K562 (cell line): ENCODE data around the gene EPHA2. TPM values are rescaled to one million over a fixed set of nuclear protein-coding genes. Genes with fewer than 3 reads are reported as not detected.

ENCODE experiments used
- CAMTA2 ChIP-seq: fragments of 250-450 bp; sonication (Bioruptor Pico); conservative IDR thresholded peaks from 2 replicates; pipeline ENCODE4 v1.5.1; 2022
- FOS ChIP-seq: IDR thresholded peaks from 3 replicates; pipeline ENCODE4 v1.6.1; 2011; ENCODE audit not compliant: insufficient read length; ENCODE audit errors: extremely low read depth
- FOXA1 ChIP-seq: fragments of 450-650 bp; IDR thresholded peaks from 2 replicates; pipeline ENCODE4 v1.6.1; 2016; ENCODE audit warnings: mild to moderate bottlenecking, borderline replicate concordance
- GTF2A2 ChIP-seq: IDR thresholded peaks from 2 replicates; pipeline ENCODE4 v1.6.1; 2016; ENCODE audit warnings: mild to moderate bottlenecking, missing genetic modification characterization, missing compliant biosample characterization
- JUND ChIP-seq, 2 experiments: IDR thresholded peaks; 2 replicates in 1 of 2; 3 replicates in 1 of 2; pipeline ENCODE4 v1.6.1; 2011; ENCODE audit warnings: borderline replicate concordance in 2 of 2, low read depth in 2 of 2, low read length in 2 of 2, improper control_type of control experiment in 1 of 2, missing biosample characterization in 1 of 2, missing genetic modification characterization in 1 of 2, missing genetic modification reagents in 1 of 2
- MED1 ChIP-seq: sonication (generic); formaldehyde crosslinking; IDR thresholded peaks from 2 replicates; pipeline ENCODE4 v1.8.1; 2023; ENCODE audit warnings: missing genetic modification reagents, borderline replicate concordance
- MLX ChIP-seq, 2 experiments: fragments of 450-650 bp in 1 of 2; sonication (generic) in 1 of 2; formaldehyde crosslinking; conservative IDR thresholded peaks; 2 replicates each; pipeline versions ENCODE4 v1.4.0 to v1.8.1; 2020 to 2022; ENCODE audit warnings: mild to moderate bottlenecking in 1 of 2, missing genetic modification reagents in 1 of 2
- MTA1 ChIP-seq: fragments of 450-650 bp; IDR thresholded peaks from 2 replicates; pipeline ENCODE4 v1.6.1; 2017; ENCODE audit warnings: borderline replicate concordance
- NFE2 ChIP-seq: IDR thresholded peaks from 2 replicates; pipeline ENCODE4 v1.6.1; 2014; ENCODE audit warnings: antibody characterized with exemption, low read depth
- NFE2L1 ChIP-seq: fragments of 450-650 bp; IDR thresholded peaks from 2 replicates; pipeline ENCODE4 v1.6.1; 2016; ENCODE audit warnings: missing genetic modification characterization, low read depth, mild to moderate bottlenecking, missing compliant biosample characterization, moderate library complexity, borderline replicate concordance
- NFRKB ChIP-seq: fragments of 450-650 bp; IDR thresholded peaks from 2 replicates; pipeline ENCODE4 v1.6.1; 2016; ENCODE audit warnings: low read depth
- RBM39 ChIP-seq: fragments of 200-400 bp; formaldehyde crosslinking; optimal IDR thresholded peaks from 2 replicates; pipeline ENCODE3; 2018; ENCODE audit warnings: low read depth, low read length
- SMARCA4 ChIP-seq: fragments of 450-650 bp; IDR thresholded peaks from 2 replicates; pipeline ENCODE4 v1.6.1; 2016
- TAF15 ChIP-seq: fragments of 200-400 bp; formaldehyde crosslinking; IDR thresholded peaks from 2 replicates; pipeline ENCODE4 v1.6.1; 2017; ENCODE audit warnings: mild to moderate bottlenecking, low read depth, low read length, moderate library complexity
- TARDBP ChIP-seq: fragments of 450-650 bp; IDR thresholded peaks from 2 replicates; pipeline ENCODE4 v1.6.1; 2016
- ZNF224 ChIP-seq: sonication (generic); formaldehyde crosslinking; IDR thresholded peaks from 2 replicates; pipeline ENCODE4 v1.8.0; 2022; ENCODE audit warnings: mild to moderate bottlenecking, missing genetic modification reagents
- ZNF239 ChIP-seq: fragments of 250-450 bp; sonication (Bioruptor Pico); IDR thresholded peaks from 2 replicates; pipeline ENCODE4 v1.4.0; 2020; ENCODE audit warnings: mild to moderate bottlenecking
- ZNF707 ChIP-seq: fragments of 250-450 bp; sonication (Bioruptor Pico); conservative IDR thresholded peaks from 2 replicates; pipeline ENCODE4 v1.8.0; 2022; ENCODE audit warnings: inconsistent platforms, mild to moderate bottlenecking, moderate library complexity
- polyA plus RNA-seq, 8 experiments: library from polyadenylated mRNA; depleted of rRNA in 4 of 8; stranded (reverse) in 5 of 8; unstranded in 3 of 8; fragments of >200 nt; fragmentation: Nextera tagmentation in 2 of 8; fragmentation: Illumina TruSeq in 1 of 8; extraction: Ambion mirVana in 2 of 8; extraction: Trizol in 1 of 8; gene quantifications; 2 replicates each; pipeline versions ENCODE4 v1.2.1 to v1.2.3, GENCODE V29; 2011 to 2014; ENCODE audit warnings: inconsistent platforms in 1 of 8, missing spikeins in 1 of 8
- total RNA-seq, 7 experiments: library from RNA; depleted of rRNA in 6 of 7; stranded (reverse); fragments of >200 nt in 6 of 7; fragmentation: Illumina TruSeq in 2 of 7; extraction: Trizol in 2 of 7; gene quantifications; 2 replicates each; pipeline versions ENCODE4 v1.2.1 to v1.2.3, GENCODE V29; 2011 to 2021; ENCODE audit warnings: low replicate concordance in 1 of 7
- TF ChIP-seq, protein P1 (sequence below): fragments of 200-800 bp; sonication (Bioruptor generic); IDR thresholded peaks from 2 replicates; pipeline ENCODE4 v1.6.1; 2016; ENCODE audit warnings: missing genetic modification characterization, missing compliant biosample characterization
- TF ChIP-seq, protein P2 (sequence below): fragments of 250-450 bp; sonication (Bioruptor Pico); IDR thresholded peaks from 2 replicates; pipeline ENCODE4 v1.8.0; 2021; ENCODE audit warnings: borderline replicate concordance, mild to moderate bottlenecking, moderate library complexity; ENCODE audit not compliant: poor library complexity, severe bottlenecking

The EPHA2 gene
- total and polyA plus RNA-seq, 9 of the 15 experiments (the other 6 are each of a cell fraction or from before 2014, with no cell fraction given) = 0.04 to 0.40 (median 0.07) TPM; not detected in 4

DNA sequence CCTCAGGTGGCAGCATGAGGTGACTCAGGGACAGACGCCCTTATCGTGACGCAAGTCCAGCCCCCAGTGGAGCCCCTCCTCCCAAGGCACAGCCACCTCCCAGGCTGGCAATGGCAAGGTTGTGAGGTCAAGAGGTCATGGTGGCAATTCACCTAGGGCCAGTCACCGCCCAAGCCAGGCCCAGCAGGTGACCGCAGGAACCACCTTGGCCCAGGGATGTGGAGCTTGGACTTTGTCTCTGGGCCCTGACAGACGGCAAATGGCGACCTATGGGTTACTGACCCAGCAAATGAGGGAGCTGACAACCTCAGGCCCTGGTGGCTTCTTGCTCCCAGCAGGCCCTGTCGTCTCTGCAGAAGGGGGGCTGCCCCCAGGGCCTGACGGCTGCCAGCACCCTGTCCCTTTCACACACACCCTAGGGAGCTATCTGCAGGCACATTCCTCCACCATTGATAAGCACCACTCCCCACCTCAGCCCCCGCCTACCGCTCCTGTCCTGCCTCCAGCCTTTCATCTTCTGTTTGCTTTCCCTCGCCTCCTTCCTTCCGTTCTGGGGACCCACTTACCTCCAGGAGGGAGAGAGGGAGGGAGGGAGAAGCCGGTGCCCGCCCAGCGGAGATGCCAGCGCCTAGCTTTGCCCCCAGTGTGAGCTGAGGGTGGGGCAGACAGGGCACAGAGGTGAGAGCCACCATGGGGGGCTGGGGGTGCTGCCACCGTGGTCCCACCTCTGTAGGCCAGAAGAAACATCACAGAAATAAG is 12.1 kb downstream of the EPHA2 start (continued):
- TF ChIP-seq, protein P1, sequence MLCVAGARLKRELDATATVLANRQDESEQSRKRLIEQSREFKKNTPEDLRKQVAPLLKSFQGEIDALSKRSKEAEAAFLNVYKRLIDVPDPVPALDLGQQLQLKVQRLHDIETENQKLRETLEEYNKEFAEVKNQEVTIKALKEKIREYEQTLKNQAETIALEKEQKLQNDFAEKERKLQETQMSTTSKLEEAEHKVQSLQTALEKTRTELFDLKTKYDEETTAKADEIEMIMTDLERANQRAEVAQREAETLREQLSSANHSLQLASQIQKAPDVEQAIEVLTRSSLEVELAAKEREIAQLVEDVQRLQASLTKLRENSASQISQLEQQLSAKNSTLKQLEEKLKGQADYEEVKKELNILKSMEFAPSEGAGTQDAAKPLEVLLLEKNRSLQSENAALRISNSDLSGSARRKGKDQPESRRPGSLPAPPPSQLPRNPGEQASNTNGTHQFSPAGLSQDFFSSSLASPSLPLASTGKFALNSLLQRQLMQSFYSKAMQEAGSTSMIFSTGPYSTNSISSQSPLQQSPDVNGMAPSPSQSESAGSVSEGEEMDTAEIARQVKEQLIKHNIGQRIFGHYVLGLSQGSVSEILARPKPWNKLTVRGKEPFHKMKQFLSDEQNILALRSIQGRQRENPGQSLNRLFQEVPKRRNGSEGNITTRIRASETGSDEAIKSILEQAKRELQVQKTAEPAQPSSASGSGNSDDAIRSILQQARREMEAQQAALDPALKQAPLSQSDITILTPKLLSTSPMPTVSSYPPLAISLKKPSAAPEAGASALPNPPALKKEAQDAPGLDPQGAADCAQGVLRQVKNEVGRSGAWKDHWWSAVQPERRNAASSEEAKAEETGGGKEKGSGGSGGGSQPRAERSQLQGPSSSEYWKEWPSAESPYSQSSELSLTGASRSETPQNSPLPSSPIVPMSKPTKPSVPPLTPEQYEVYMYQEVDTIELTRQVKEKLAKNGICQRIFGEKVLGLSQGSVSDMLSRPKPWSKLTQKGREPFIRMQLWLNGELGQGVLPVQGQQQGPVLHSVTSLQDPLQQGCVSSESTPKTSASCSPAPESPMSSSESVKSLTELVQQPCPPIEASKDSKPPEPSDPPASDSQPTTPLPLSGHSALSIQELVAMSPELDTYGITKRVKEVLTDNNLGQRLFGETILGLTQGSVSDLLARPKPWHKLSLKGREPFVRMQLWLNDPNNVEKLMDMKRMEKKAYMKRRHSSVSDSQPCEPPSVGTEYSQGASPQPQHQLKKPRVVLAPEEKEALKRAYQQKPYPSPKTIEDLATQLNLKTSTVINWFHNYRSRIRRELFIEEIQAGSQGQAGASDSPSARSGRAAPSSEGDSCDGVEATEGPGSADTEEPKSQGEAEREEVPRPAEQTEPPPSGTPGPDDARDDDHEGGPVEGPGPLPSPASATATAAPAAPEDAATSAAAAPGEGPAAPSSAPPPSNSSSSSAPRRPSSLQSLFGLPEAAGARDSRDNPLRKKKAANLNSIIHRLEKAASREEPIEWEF (CRISPR knock-in tag) = no peak
- no peak for TF ChIP-seq MED1 (CRISPR knock-in tag)
- TF ChIP-seq CAMTA2 (CRISPR knock-in tag) = no peak
- no peak for TF ChIP-seq RBM39
- no peak for TF ChIP-seq MLX (CRISPR knock-in tag; conservative IDR thresholded peaks at IDR 0.05)
- TF ChIP-seq JUND (IDR thresholded peaks at IDR 0.05; ENCODE audit: borderline replicate concordance, low read depth, low read length) = peak; percentile 64
- peak; percentile 54; the same call in 1 of the 3 replicates for TF ChIP-seq JUND (tag; IDR thresholded peaks at IDR 0.05; ENCODE audit: borderline replicate concordance, low read depth, low read length)
- TF ChIP-seq ZNF239 (CRISPR knock-in tag) = no peak
- TF ChIP-seq NFRKB = no peak; the same call in none of the 2 replicates
- TF ChIP-seq ZNF224 (CRISPR knock-in tag) = no peak
- TF ChIP-seq TARDBP = no peak
- TF ChIP-seq NFE2 = no peak
- no peak for TF ChIP-seq ZNF707
- TF ChIP-seq, protein P2, sequence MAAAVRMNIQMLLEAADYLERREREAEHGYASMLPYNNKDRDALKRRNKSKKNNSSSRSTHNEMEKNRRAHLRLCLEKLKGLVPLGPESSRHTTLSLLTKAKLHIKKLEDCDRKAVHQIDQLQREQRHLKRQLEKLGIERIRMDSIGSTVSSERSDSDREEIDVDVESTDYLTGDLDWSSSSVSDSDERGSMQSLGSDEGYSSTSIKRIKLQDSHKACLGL = no peak
- no peak for TF ChIP-seq GTF2A2 (tag)
- no peak for TF ChIP-seq TAF15
- no peak for TF ChIP-seq FOXA1
- no peak for TF ChIP-seq FOS
- TF ChIP-seq SMARCA4 = peak; percentile 94
- peak; percentile 60 for TF ChIP-seq MTA1
- no peak for TF ChIP-seq NFE2L1
